Measurements from ENCODE around the gene FGD1.

The FGD1 gene

GRCh38 chrX:54473993-54474859 lies 21.8 kb downstream of the FGD1 start:
- no peak for DNase-seq (ENCODE audit: low read depth in 2 of 3, low spot score in 1 of 3)

GRCh38 chrX:54470054-54470760 lies 25.8 kb downstream of the FGD1 start:
- DNase-seq (ENCODE audit: low read depth in 2 of 3, low spot score in 1 of 3): no peak

DNA sequence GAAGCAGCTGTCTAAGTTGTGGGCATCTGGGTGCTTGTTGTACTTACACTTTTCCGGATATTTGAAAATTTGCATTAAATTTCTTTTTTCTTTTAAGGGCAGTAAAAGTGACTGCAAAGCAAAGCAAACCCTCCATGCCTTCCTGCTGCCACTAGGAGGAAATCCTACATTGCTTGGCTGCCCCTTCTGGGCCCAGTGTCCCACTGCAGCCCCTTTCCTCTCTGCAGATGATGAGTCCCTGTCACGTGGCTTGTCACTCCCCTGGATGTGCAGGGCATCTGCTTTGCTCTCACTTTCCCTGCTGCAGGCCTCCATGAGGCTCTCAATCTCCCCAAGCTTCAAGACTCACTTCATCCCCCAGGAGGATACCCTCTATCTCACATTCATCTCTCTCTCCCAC lies 43.1 kb downstream of the FGD1 start:
- no peak for DNase-seq (ENCODE audit: low read depth in 2 of 3, low spot score in 1 of 3)

DNA sequence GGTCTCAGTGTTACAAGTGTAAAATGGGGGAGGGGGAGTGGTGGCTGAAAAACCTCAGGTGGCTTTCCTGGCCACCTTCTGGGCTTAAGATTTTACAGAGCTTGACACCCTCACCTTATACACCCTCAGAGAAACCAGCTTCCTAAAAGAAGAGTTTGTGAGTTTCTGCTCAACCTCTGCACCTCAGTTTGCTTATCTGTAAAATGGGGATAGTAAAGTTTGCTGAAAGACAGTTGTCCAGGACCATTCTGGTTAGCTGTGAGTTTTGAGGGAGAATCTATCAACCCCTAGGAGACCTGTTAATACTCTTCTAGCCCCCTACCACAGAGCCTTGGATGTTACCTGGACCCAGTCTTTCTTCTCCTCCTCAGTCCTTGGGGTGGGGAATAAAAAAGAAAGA lies 46.1 kb downstream of the FGD1 start:
- DNase-seq (ENCODE audit: low read depth in 2 of 3, low spot score in 1 of 3): no peak

DNA sequence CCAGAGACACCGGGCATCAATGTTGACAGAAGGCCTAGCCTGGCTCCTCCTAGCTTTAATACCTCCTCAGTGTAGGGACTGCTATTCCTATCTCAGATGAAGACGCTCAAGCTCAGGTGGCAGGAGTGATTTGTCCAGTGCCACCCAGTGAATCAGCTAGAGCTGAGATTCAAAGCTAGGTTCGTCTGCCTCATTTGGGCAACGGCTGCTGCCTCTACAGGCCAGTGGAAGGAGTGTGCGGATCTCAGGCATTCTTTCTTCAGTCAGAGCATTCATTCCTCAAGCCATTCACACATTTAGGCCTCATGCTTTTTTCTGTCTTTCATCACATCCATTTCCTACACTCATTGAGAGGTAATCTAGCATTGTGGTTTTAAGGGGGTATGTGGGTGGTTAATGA lies 48.6 kb downstream of the FGD1 start:
- no peak for DNase-seq (ENCODE audit: low read depth in 2 of 3, low spot score in 1 of 3)

DNA sequence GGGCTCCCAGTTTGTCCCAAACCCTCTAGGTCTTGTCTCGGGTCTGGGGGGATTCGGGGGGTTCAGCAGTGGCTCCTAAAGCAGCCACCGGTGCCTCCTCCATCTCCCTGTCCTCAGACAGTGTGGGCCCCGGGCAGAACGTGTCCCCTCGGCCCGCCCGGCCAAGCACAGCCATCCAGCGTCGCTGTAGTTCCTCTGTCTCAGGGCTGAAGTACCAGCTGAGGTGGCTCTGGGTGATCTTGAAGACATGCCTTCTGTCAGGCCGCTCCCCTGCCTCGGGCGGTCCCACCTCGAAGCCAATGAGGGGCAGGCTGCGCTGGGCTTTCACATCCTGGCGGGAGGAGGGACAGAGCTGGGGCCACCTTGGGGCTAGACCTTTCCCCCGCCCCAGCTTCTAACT lies 50.0 kb downstream of the FGD1 start:
- DNase-seq (ENCODE audit: low read depth in 2 of 3, low spot score in 1 of 3): no peak

GRCh38 chrX:54444752-54445151 lies 51.3 kb downstream of the FGD1 start:
- DNase-seq (ENCODE audit: low read depth in 2 of 3, low spot score in 1 of 3): no peak

- DNase-seq (ENCODE audit: low read depth in 2 of 3, low spot score in 1 of 3): no peak
Observed at GRCh38 chrX:54442790-54443189, 53.2 kb downstream of the FGD1 start.

DNA sequence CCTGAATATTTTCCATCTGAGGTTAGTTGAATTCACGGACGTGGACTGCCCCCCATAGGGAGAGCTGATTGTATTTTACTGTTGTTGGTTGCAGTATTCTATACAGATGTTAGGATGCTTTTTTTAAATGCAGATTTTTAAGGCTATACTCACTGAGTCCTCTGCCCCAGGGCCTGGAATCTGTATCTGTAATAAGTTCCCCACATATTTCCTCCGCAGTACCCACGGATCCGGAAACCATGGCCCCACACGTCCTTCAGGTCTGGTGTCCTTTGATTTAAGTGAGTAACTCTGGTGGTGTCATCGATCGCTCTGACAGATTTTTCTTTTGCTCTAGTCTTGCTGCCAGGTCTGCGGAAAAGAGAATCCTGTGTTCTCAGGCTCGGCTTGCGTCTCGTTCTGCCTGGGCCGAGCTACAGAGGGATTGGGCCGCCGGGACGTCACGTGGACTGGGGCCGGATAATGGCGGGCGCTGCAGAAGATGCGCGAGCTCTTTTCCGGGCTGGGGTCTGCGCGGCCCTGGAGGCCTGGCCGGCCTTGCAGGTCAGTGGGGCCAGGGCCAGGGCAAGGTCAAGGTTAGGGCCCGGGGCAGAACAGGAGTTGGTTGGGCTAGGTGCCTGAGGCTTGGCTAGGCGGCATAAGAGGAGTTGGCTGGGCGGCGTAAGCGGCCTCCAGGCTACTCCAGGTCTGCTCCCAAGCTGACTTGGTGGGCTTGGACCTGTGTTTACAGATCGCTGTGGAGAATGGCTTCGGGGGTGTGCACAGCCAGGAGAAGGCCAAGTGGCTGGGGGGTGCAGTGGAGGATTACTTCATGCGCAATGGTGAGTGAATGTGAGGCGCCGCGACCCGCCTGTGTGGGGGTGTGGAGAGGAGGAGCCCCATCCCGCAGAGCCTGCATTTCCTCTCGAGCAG lies 55.8 kb downstream of the FGD1 start, which contains the start of gene TSR2:
TSR2 (plus strand) TSS at position 445 of the 912 bp plus-strand sequence; CDS start at position 463, 18 bp downstream.
- peak; percentile 56 to 65 (median 65) for DNase-seq (ENCODE audit: low read depth in 2 of 3, low spot score in 1 of 3)

GRCh38 chrX:54435121-54435520 lies 60.9 kb downstream of the FGD1 start:
- no peak for DNase-seq (ENCODE audit: low read depth in 2 of 3, low spot score in 1 of 3)

- no peak for DNase-seq (ENCODE audit: low read depth in 2 of 3, low spot score in 1 of 3)
Observed at GRCh38 chrX:54430519-54430918, 65.5 kb downstream of the FGD1 start.

GRCh38 chrX:54427837-54428424 lies 68.1 kb downstream of the FGD1 start:
- no peak for DNase-seq (ENCODE audit: low read depth in 2 of 3, low spot score in 1 of 3)

- DNase-seq (ENCODE audit: low read depth in 2 of 3, low spot score in 1 of 3): no peak
Observed at GRCh38 chrX:54423161-54423888, 72.7 kb downstream of the FGD1 start.

GRCh38 chrX:54422168-54422567 lies 73.9 kb downstream of the FGD1 start:
- no peak for DNase-seq (ENCODE audit: low read depth in 2 of 3, low spot score in 1 of 3)

DNA sequence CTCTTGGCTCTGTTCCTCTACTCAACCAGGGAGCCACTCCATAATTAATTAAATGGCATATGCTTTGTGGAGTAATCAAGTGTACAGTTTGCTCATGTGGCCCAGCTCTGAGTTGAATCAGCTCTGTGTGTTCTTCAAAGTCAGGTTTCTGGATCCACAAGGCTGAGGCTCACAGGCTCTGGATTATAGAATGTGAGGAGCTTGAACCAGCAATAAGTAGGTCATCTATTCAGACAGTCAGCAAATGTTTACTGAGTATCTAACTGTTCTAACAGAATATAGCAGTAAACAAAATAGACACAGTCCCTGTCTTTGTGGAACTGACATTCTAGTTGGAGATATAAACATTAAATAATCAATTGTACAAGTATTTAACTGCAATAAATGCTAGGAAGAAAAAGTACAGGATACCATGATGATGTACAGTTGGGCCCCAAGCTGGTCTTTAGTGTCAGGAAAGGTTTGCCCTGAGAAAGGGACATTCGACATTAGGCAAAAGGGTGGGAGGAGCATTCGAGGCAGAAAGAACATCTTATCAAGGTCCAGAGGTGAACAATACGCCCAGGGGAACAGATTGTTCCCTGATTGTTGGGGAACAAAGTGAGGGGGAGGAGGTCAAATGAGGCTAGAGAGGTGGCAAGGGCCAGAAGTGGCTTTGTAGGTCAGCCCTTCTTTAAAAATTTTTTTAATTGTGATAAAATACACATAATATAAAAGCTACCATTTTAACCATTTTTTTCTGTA lies 76.3 kb downstream of the FGD1 start:
- DNase-seq (ENCODE audit: low read depth in 2 of 3, low spot score in 1 of 3): no peak

DNA sequence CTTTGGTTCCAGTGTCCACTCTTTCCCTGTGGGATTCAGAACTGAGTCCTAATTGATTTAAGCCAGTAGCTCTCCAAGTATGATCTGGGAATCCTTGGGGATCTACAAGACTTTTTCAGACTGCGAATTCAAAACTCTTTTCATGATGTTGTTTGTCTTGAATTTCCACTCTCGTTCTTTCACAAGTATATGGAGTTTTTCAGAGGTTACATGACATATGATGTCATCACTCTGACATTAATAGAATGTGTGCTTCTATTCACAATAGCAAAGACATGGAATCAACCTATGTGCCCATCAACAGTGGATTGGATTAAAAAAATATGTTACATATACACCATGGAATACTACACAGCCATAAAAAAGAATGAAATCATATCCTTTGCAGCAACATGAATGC lies 79.1 kb downstream of the FGD1 start:
- DNase-seq (ENCODE audit: low read depth in 2 of 3, low spot score in 1 of 3): no peak

- DNase-seq (ENCODE audit: low read depth in 2 of 3, low spot score in 1 of 3): no peak
Observed at GRCh38 chrX:54415534-54416350, 80.3 kb downstream of the FGD1 start.

DNA sequence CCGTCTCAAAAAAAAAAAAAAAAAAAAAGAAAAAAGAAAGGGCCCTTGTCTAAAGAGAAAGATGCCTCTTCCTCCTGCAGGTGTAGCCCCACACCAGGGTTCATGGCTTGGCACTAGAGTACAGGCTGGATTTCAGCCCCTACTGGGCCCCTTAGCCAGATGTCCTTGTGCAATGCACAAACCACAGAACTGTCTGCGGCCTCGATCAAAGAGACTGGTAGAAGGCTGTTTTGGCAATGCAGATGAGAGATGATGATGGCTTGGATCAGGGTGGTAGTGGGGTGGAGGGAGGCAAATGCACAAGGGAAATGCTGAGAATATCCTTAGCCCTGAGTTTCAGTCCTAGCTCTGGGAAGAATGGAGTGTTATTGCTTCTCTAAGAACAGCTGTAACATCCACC lies 82.3 kb downstream of the FGD1 start:
- DNase-seq (ENCODE audit: low read depth in 2 of 3, low spot score in 1 of 3): no peak

- no peak for DNase-seq (ENCODE audit: low read depth in 2 of 3, low spot score in 1 of 3)
Observed at GRCh38 chrX:54411732-54412131, 84.3 kb downstream of the FGD1 start.
